HEK293T (cell line): Measurements from ENCODE around the gene SNX9.

Experiments
- BHLHE40 ChIP-seq: fragments of 450-650 bp; IDR thresholded peaks from 2 replicates; pipeline ENCODE4 v1.6.1; 2016; ENCODE audit warnings: mild to moderate bottlenecking, moderate library complexity, borderline replicate concordance
- CTBP1 ChIP-seq: fragments of 450-650 bp; IDR thresholded peaks from 2 replicates; pipeline ENCODE4 v1.6.1; 2016; ENCODE audit warnings: borderline replicate concordance
- ELF4 ChIP-seq: fragments of 450-650 bp; IDR thresholded peaks from 2 replicates; pipeline ENCODE4 v1.6.1; 2017; ENCODE audit warnings: antibody characterized with exemption
- FOXA1 ChIP-seq: fragments of 450-650 bp; IDR thresholded peaks from 2 replicates; pipeline ENCODE4 v1.6.1; 2016; ENCODE audit warnings: mild to moderate bottlenecking
- FOXK2 ChIP-seq: fragments of 450-650 bp; IDR thresholded peaks from 2 replicates; pipeline ENCODE4 v1.6.1; 2016; ENCODE audit warnings: mild to moderate bottlenecking
- FOXM1 ChIP-seq: fragments of 450-650 bp; IDR thresholded peaks from 2 replicates; pipeline ENCODE4 v1.6.1; 2017; ENCODE audit warnings: mild to moderate bottlenecking, borderline replicate concordance
- HDGF ChIP-seq: fragments of 450-650 bp; IDR thresholded peaks from 2 replicates; pipeline ENCODE4 v1.6.1; 2017; ENCODE audit warnings: antibody characterized with exemption, borderline replicate concordance
- LEF1 ChIP-seq: fragments of 450-650 bp; IDR thresholded peaks from 2 replicates; pipeline ENCODE4 v1.6.1; 2017; ENCODE audit warnings: mild to moderate bottlenecking, borderline replicate concordance
- PKNOX1 ChIP-seq: fragments of 450-650 bp; IDR thresholded peaks from 2 replicates; pipeline ENCODE4 v1.6.1; 2016
- SP1 ChIP-seq: fragments of 450-650 bp; IDR thresholded peaks from 2 replicates; pipeline ENCODE4 v1.6.1; 2017
- SUZ12 ChIP-seq: fragments of 450-650 bp; IDR thresholded peaks from 2 replicates; pipeline ENCODE4 v1.6.1; 2016; ENCODE audit warnings: mild to moderate bottlenecking
- TARDBP ChIP-seq: fragments of 450-650 bp; IDR thresholded peaks from 2 replicates; pipeline ENCODE4 v1.6.1; 2016
- ZNF384 ChIP-seq: fragments of 450-650 bp; IDR thresholded peaks from 2 replicates; pipeline ENCODE4 v1.6.1; 2016

GRCh38 chr6:157928428-157928827, 105.4 kb downstream of the SNX9 start:
- TF ChIP-seq SP1, result no peak
- TF ChIP-seq PKNOX1, result no peak
- no peak for TF ChIP-seq FOXM1
- no peak for TF ChIP-seq SUZ12
- no peak for TF ChIP-seq HDGF
- TF ChIP-seq BHLHE40, result no peak
- no peak for TF ChIP-seq CTBP1
- no peak for TF ChIP-seq ELF4
- no peak for TF ChIP-seq LEF1
- TF ChIP-seq ZNF384, result no peak
- TF ChIP-seq FOXA1, result no peak
- no peak for TF ChIP-seq TARDBP
- TF ChIP-seq FOXK2, result no peak
